ENCODE measurements around the gene KCNQ4. TPM values are rescaled to one million over a fixed set of nuclear protein-coding genes. Genes with fewer than 3 reads are reported as not detected.

Gene KCNQ4
- total RNA-seq, 4 donors from 2014 or later = 1.1 to 3.3 (median 2.4) TPM

DNA sequence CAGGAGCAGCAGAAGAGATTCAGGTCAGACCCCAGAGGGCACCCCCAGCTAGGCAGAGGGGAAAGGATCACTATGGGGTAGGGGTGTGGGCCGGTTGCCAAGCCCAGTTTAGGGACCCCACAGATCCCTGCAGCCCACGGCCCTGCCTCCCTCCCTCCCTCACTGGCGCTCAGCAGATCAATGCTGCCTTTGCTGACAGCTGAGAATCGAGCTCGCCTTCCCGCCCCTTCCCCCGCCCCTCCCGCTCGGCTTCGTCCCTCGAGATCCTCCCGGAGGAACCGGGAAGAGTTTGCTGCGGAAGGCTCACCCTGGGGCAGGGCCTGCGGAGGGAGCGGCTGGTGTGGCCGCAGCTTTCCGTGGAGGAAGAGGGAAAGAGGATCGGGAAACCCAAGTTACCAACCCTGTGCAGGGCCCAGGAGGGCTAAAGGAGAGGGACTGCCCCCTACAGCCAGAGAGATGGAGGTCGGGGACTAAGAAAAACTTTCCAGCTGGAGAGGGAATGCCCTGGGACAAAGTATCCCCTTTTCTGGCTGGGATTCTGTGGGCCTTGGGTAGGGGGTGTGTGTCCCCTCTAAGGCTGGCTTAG lies 1.1 kb upstream of the KCNQ4 start:
- no peak for TF ChIP-seq POLR2A (IDR thresholded peaks at IDR 0.05)
- TF ChIP-seq, protein P1, sequence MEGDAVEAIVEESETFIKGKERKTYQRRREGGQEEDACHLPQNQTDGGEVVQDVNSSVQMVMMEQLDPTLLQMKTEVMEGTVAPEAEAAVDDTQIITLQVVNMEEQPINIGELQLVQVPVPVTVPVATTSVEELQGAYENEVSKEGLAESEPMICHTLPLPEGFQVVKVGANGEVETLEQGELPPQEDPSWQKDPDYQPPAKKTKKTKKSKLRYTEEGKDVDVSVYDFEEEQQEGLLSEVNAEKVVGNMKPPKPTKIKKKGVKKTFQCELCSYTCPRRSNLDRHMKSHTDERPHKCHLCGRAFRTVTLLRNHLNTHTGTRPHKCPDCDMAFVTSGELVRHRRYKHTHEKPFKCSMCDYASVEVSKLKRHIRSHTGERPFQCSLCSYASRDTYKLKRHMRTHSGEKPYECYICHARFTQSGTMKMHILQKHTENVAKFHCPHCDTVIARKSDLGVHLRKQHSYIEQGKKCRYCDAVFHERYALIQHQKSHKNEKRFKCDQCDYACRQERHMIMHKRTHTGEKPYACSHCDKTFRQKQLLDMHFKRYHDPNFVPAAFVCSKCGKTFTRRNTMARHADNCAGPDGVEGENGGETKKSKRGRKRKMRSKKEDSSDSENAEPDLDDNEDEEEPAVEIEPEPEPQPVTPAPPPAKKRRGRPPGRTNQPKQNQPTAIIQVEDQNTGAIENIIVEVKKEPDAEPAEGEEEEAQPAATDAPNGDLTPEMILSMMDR (IDR thresholded peaks at IDR 0.05) = no peak
- Histone ChIP-seq H3K4me3 (peak overlapping the region in 1 of 4 donors; percentile 55), H3K27me3 (no peaks in the 10 kb centered on the region), H3K36me3 (no peaks in the 10 kb centered on the region), H3K9me3 (no peaks in the 10 kb centered on the region), H3K27ac (peak overlapping the region in 2 of 4 donors; percentile 52 to 70), H3K4me1 (peaks cover 0 to 32% (median 7%) of the 10 kb centered on the region in 4 donors)
- peak in 1 of 3 donors; percentile 66 for DNase-seq

DNA sequence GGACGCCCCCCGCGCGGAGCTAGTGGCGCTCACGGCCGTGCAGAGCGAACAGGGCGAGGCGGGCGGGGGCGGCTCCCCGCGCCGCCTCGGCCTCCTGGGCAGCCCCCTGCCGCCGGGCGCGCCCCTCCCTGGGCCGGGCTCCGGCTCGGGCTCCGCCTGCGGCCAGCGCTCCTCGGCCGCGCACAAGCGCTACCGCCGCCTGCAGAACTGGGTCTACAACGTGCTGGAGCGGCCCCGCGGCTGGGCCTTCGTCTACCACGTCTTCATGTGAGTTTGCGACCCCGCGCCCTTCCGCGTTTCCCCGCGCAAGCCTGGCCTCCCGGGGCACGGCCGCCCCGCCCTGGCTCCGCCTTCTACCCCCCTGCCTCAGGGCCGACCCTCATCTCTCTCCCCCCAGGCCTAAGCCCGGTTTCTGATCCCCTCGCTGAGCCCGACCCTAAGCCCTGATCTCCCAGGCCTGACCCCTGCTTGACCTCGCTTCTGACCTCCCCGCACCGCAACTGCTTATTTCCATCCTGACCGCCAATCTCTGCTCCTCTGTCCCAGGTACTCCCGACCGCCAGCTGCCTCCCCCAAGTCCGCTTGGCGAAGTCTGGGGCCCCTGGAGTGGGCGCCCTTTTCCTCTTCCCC lies 669 bp downstream of the KCNQ4 start:
- peak overlapping the region in 3 of 4 donors; percentile 53 to 62 (median 55) for H3K4me3 ChIP-seq
- no peak for DNase-seq
- no peaks in the 10 kb centered on the region for H3K27me3 ChIP-seq
- TF ChIP-seq, protein P1 (IDR thresholded peaks at IDR 0.05) = no peak
- no peak for TF ChIP-seq POLR2A (IDR thresholded peaks at IDR 0.05)
- no peaks in the 10 kb centered on the region for H3K9me3 ChIP-seq
- H3K27ac ChIP-seq = peak overlapping the region in 3 of 4 donors; percentile 31 to 58 (median 52)
- peaks cover 0 to 32% (median 7%) of the 10 kb centered on the region in 4 donors for H3K4me1 ChIP-seq
- no peaks in the 10 kb centered on the region for H3K36me3 ChIP-seq

DNA sequence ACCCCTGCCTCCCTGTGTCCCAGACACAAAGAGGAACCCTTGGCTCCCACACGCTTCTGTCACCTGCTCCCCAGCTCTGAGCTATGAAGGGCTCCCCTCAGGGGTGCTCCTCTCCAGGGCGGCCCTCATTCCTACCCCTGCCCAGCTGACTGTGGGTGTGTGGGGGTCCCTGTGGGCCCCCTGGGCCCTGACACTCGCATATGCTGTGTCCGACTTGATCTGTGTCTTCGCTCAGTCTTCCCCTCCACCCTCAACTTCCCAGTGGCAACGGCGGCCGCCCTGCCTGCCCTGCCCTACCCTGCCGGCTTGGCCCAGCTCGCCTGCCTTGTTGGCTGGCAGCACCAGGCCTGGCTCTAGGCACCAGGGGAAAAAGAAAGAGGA lies 1.2 kb downstream of the KCNQ4 start:
- Histone ChIP-seq H3K4me3 (peak overlapping the region in 1 of 4 donors; percentile 55), H3K27me3 (no peaks in the 10 kb centered on the region), H3K9me3 (no peaks in the 10 kb centered on the region), H3K4me1 (peaks cover 0 to 32% (median 7%) of the 10 kb centered on the region in 4 donors), H3K27ac (peak overlapping the region in 2 of 4 donors; percentile 52 to 58), H3K36me3 (no peaks in the 10 kb centered on the region)
- DNase-seq = no peak
- TF ChIP-seq, protein P1 (IDR thresholded peaks at IDR 0.05) = no peak
- no peak for TF ChIP-seq POLR2A (IDR thresholded peaks at IDR 0.05)

DNA sequence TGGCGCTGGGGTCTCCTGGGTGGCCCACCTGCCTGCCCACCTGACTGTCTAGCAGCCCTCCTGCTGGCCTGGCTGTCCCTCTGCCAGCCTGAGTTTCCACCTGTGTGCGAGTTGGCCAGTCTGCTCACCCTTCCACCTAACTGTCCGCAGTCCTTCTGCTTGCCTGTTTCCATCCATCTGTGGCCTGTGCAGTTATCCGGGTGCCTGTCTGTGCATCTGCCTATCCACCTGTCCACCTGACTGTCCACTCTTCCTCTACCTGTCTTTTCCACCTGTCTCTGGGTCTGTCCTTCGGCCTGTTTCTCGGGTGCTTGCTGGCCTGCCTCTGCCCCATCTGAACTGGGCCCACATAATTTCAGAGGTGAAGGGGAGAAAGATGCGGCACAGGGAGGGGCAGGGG lies 1.9 kb downstream of the KCNQ4 start:
- Histone ChIP-seq H3K4me1 (peaks cover 0 to 32% (median 7%) of the 10 kb centered on the region in 4 donors), H3K4me3 (no peak overlapping the region), H3K27me3 (no peaks in the 10 kb centered on the region), H3K27ac (peak overlapping the region in 2 of 4 donors; percentile 9 to 58), H3K36me3 (no peaks in the 10 kb centered on the region), H3K9me3 (no peaks in the 10 kb centered on the region)
- TF ChIP-seq, protein P1 (IDR thresholded peaks at IDR 0.05) = no peak
- TF ChIP-seq POLR2A (IDR thresholded peaks at IDR 0.05) = no peak
- DNase-seq = no peak

DNA sequence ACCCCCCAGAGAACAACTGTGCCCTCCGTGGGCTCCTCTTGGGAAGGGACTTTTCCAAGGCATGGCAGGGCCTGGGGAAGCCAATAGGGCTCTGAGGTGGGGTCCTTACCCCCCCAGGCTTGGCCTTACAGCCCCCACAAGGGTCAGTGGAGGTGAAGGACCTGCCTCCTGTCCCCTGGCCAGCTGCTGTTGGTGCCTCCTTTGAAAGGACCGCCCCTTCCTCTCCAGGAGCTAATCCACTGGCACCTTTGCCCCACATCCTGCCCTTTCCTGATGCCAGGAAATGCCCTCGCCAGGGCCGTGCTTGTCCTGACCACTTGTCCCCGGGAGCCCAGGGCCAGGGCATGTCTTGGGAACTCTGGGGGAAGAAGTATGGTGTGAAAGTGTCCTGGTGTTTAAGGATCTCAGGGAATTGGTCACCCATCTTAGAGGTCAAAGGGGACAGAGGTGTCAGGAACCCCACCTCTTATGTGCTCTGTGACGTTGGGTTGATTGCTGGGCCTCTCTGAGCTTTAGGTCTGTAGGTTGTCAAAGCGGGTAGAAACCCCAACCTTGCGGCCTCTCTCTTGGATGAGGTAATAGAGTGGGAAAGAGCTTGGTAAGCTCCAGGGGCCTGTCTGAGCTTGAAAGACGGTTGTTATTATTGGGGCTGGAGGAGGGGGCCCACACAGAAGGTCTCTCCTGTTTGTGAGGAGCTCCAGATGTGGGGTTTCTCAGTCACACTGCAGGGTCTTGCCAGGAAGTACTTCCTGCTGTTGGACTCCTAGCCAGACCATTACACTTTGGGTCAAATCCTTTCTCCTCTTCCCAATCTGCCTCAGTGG lies 2.8 kb downstream of the KCNQ4 start:
- TF ChIP-seq, protein P1 (IDR thresholded peaks at IDR 0.05) = no peak
- no peak for TF ChIP-seq POLR2A (IDR thresholded peaks at IDR 0.05)
- no peaks in the 10 kb centered on the region for H3K27me3 ChIP-seq
- peaks cover 0 to 36% (median 7%) of the 10 kb centered on the region in 4 donors for H3K4me1 ChIP-seq
- no peaks in the 10 kb centered on the region for H3K9me3 ChIP-seq
- no peaks in the 10 kb centered on the region for H3K36me3 ChIP-seq
- peak overlapping the region in 1 of 4 donors; percentile 9 for H3K27ac ChIP-seq
- no peak for DNase-seq
- H3K4me3 ChIP-seq = no peak overlapping the region
